CD4-positive, alpha-beta T cell treated with Interleukin-2 at 100 ng/mL for 4 hours (primary cell): ENCODE measurements around the gene ZNF148.

Experiments
- DNase-seq: peaks from one replicate; pipeline ENCODE4 v3.0.0-alpha.2; 2020; ENCODE audit warnings: low spot score

The ZNF148 gene

DNA sequence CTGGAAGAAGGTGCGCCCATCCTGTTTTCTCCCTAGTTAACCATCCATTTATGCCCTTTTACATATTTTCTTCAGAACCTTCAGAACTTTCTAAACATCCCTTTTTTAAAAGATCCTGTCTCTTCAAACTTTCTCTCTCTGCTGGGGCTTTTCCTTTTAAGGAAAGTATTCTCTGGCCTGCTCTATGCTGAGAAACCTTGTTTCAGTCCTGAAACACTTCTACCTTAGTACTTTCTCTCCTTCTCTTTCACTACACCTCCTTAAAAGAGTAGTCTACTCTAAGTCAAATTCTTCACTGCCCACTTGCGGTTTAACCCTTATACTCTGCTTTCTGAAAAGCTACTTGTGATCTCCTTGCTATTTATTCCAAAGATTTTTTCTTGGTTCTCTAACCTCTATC lies 97.0 kb downstream of the ZNF148 start:
- no peak for DNase-seq

DNA sequence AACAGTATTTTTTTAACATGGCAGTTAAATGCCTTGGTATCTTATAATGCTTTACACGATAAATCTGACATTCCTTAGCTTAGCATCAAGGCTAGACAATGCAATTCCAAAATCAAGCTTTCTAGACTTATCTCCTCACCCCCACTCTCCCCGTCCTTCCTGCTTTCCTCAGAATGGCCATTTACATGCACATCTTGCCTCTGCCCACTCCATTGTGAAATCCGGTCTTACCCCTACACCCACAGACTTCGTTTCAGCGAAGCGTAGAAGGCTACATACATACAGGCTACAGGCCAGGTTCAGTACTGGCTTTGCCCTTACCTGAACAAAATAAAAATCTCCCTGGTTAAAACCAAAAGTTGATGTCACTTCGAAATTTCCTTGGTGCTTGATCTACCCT lies 104.0 kb downstream of the ZNF148 start:
- DNase-seq, result no peak

DNA sequence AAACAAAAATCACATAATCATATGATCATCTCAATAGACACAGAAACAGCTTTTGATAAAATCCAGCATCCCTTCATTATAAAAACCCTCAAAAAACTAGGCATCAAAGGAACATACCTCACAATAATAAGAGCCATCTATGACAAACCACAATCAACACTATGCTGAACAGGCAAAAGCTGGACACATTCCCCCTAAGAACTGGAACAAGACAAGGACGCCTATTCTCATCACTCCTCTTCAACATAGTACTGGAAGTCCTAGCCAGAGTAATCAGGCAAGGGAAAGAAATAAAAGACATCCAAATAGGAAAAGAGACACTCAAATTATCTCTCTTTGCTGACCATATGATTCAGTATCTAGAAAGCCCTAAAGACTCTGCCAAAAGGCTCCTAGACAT lies 107.7 kb downstream of the ZNF148 start:
- DNase-seq, result no peak

DNA sequence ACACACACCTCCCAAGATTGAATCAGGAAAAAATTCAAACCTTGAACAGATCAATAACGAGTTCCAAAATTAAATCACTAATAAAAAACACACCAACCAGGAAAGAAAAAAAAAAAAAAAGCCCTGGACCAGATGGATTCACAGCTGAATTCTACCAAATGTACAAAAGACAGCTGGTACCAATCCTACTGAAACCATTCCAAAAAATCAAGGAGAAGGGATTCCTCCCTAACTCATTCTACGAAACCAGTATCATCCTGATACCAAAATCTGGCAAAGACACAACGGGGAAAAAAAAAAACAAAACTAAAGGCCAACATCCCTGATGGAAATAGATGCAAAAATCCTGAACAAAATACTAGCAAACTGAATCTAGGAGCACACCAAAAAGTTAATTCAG lies 108.2 kb downstream of the ZNF148 start:
- DNase-seq, result no peak

DNA sequence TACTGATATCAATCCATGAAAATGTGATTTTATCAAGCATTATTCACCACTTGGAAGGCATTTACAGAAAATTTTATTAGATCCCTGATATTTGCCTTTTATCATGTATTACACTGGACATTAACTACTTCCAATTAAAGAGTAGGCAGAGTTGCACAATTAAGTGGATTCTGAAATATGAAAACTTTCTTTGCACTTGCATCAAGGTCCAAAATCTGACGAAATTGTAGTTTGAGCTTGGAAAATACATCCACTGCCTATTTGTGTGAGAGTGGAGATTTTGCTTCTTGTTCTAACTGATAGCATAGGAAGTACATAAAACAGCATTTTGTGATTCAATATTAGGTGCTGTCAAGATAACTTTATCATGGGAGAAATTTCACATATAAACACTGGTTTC lies 113.0 kb downstream of the ZNF148 start:
- no peak for DNase-seq

DNA sequence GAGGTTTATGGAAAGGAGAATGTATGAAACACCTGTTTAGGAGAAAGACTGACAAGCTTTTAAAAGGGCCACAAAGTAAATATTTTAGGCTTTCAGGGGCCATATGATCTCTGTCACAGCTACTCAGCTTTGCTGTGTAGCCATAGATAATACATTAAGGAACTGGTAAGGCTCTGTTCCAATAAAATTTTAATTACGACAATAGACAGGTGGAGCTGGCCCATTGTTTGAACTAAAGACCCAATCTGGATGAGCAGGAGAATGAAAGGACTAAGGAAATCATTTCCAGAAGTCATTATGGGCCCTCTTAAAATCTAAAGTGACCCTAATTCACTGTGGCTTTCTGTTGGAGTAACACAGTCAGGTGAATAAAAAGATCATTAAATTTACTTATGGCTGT lies 114.1 kb downstream of the ZNF148 start:
- DNase-seq, result no peak

DNA sequence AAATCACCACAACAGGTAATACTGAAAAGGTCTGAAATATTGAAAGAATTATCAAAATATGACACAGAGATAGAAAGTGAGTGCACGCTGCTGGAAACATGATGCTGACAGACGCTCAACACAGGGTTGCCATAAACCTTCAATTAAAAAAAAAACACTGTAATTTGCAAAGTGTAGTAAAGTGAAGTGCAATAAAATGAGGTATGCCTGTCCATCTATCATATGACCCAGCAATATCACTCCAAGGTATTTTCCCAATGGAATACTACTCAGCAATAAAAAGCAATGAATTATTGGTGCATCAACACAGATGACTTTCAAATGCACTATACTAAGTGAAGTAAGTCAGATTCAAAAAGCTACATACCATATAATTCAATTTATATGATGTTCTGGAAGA lies 115.0 kb downstream of the ZNF148 start:
- no peak for DNase-seq

DNA sequence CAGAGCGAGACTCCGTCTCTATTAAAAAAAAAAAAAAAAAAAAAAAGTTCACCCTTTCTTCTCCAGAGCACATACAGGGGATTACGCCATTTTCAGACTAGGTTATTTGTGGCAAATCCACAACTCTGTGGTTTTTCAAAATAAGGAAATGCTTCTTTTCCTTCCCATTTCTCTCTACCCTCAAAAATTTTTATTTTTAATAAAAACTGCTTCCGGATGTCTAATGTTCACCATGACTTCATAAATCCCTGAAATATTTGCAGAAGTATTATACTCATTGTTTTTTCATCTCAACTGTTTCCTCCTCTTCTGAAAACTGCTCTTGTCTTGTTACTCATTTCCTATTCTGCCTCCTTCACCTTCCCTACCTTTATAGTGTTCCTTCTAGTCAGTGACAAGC lies 117.6 kb downstream of the ZNF148 start:
- DNase-seq, result no peak

DNA sequence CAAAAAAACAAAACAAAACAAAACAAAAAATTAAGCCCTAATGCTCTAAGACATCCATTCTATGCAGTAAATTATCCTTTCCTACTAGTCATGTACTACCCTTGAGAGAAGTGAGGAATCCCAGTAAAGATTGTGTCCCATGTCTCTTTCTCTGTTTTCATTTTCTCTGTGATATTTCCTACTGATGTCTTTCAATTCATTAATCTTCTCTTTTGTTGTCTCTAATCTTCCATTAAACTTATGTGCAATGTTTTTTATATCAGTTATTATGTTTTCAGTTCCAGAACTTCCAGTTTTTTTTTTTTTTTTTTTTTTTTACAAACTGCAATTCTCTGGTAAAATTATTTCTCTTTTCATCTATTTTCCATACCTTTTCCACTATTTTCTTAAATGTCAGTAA lies 118.5 kb downstream of the ZNF148 start:
- DNase-seq, result no peak

DNA sequence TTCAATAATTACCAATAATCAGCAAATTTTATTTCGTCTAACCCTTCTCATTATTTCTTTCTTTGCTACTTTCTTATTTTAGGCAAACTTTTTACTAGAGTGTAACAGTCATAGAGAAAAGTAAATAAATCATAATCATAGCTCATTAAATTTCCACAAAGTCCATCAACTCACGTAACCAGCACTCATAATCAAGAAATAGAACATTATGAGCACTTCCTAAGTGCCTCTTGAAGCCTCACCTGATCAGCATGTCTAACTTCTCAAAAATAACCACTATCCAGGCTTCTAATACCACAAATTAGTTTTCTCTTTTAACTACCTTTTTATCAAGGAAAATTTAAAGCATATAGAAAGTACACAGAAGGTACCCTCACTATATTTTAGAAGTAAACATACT lies 124.2 kb downstream of the ZNF148 start:
- no peak for DNase-seq

DNA sequence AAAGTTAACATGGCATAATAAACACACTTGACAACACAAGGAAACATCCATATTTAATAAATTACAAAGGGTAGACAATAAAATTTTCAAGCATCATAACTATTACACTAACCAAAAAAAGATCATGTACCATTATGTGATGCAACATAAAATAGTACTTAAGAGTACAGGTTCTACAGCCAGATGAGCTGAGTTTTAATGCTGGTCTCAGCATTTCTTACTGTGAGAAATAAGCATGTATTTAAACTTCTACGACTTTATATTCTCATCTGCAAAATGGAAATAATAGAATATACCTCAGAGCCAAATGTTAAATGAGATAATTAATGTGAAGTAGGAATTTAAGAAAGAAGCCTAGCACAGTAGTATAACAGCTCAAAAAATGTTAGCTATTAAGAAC lies 128.9 kb downstream of the ZNF148 start:
- no peak for DNase-seq

DNA sequence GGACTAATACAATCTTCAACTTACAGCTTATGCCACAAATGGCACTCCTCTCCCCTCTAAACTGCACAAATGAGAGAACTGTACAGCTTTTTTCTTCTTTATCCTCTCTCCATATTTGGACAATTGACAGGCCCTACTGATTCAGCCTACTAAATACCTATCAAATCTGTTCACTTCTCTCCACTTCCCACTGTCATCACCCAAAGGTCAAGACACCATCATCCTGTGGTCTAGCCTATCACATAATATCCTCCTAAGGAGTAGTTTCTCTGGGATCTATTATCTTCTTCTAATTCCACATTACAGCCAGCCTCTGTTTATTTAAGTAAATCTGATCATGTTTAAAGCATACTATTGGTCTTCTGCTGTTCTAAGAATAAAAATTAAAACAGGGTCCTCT lies 129.6 kb downstream of the ZNF148 start:
- DNase-seq, result no peak

DNA sequence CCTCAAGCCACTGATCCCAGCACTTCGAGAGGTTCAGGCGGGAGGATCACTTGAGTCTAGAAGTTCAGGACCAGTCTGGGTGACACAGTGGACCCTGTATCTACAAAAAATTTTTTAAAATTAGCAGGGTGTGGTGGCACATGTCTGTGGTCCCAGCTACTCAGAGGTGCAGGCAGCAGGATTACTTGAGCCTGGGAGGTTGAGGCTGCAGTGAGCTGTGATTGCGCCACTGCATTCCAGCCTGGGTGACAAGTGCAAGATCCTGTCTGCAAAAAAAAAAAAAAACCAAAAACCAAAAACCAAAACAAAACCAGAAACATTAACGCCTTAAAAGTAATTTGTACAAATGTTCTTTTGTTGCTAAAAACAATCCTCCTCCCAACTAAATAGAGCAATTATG lies 134.6 kb downstream of the ZNF148 start:
- DNase-seq, result no peak

DNA sequence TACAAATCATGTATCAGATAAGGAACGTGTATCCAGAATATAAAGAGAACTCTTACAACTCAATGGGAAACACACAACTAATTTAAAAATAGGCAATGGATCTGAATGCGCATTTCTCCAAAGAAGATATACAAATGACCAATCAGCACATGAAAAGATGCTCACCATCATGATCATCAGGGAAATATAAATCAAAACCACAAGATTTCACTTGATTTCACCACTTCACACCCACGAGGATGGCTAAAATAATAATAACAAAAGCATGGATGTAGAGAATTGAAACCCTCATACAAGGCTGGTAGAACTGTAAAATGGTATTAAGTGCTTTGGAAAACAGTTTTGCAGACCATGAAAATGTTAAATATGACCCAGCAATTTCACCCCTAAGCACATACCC lies 135.9 kb downstream of the ZNF148 start:
- no peak for DNase-seq

DNA sequence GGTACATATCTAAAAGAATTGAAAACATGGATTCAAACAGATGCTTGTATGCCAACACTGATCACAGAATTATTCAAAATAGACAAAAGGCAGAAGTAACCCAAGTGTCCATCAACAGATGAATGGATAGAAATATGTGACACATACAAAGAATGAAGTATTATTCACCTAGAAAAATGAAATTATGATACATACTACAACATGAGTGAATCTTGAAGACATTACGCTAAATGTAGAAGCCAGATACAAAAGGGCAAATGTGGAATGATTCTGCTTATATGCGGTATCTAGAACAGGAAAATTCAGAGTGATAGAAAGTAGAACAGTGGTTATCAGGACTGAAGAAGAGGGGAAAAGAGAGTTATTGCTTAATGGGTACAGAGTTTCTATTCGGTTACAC lies 136.4 kb downstream of the ZNF148 start:
- no peak for DNase-seq

DNA sequence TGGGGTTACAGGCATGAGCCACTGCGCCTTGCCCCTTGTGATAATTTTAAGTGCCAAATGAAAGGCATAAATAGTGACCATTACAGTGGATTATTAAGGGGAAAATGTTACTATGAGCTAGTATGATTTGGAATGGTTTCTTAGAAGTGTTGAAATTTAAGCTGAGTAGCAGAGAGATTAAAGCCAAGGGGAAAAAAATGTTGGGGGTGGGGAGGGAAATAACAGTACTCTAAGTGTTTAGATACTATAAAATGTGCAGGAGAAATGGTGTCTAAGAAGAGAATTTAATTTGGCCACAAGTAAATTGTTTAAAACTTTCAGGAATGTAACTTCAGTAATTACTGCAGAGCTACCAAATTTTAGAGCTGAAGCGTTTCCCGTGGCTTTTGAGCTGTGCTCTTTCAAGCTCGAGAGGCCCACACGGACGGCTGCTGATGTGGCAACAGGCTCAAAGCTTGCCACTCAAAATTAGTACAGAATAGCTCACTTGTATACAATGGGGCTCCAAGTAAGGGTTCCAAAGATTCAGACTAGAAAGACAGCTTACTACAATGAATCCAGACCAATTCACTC lies 138.7 kb downstream of the ZNF148 start:
- no peak for DNase-seq

DNA sequence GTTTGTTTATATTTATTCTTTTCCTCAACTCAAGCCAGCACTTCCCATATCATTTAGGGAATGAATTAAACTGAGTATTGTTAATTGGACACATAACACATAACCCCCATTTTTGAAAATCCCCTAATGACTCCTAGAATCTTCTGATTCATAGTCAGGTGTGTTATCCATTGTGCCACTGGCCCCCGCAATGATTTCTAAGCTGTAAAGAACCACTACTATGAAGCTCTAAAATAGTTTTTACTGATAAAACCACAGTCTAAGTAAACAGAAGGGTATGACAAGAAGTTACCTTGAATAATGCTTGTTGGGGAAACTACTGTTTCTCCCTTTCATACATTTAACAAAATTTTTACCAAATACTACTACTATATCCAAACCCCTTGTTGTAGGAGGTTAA lies 140.3 kb downstream of the ZNF148 start:
- DNase-seq, result no peak

DNA sequence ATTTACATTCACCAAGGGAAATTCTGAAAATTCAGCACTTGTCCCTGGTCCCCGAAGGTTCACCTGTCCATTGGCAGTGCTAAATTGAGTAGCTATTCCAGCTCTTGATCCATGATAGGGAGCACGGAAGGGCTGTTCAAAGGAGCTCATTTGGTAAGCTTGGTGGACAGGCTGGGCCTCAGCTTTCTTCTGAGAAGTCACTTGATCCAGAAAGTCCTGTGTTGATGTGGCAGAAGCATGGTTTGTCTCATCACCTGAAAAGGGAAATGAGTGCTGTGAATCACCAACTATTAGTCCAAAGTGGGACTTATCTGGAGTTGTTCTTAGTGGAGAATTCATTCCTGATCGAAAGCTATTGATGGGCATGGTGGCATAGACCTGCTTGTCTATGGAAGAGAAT lies 142.7 kb downstream of the ZNF148 start:
- no peak for DNase-seq

DNA sequence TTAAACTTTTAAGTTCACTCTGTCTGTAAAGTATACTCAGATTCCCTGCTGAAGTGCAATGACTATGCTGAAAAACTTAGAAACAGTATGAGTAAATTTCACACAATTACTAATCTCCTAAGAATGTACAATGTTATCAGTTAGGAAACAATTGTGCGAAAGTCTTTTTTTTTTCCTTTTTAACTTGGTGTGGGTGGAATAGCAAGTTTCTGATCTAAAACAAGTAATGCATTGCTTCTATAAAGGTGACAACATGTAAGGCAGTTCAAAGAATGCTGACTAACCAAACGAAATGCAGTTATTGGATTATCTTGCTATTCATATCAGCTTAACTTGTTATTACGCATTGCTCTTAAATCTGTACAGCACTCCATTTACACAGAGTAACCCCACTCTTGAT lies 143.2 kb downstream of the ZNF148 start:
- DNase-seq, result no peak

DNA sequence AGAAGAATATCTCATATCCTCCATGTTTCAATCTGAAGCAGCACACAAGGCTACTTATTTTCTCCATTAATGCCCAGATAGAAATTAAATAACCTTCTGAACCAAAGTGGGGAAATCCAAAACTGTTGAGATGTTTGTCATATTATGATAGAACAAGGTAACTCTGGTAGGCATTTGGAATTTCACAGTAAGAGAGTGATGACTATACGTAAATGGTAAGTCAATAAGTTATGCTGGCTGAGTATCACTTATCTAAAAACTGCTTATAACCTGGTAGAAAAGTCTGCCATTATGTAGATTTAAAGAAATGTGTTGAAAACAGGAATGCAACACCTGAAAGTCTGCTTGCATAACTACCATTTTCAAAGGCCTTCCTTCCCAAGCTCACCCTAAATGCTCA lies 145.4 kb downstream of the ZNF148 start:
- DNase-seq, result no peak

DNA sequence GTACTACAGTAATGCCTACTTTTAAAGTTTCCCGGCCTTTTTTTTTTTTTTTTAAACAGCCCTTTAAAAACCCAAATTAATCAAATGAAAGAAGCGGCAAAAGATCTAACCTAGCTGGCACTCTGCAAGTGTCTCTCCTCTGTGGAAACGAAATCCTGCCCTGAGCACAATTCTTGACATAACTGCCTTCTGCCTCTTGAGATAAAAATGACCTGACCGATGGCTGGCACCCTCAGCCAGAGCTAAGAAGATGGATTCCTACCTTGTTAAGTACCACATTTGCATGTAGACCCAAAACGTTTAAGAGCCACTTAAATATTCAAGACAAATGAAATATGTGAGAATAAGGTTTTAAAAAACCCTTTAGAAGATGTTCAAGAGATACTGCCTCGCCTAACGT lies 146.0 kb downstream of the ZNF148 start:
- DNase-seq, result no peak

DNA sequence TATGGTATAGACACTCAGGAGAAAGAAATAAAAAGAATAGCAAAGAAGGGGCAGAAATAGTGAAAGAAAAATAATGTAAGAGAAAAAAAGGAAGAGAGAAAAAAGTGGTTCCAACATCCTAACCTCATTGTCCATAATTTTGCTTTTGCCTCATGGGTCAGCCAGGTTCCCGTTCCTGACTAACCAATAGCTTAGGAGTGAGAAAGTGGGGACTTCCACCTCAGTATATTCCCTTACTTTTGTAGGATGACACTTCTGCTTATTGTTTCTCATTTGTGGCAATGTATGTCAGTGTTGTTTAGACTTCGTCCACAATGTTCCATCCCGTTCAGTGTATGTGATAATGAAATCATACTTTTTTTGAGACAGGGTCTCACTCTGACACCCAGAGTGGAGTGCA lies 153.3 kb downstream of the ZNF148 start:
- DNase-seq, result no peak

DNA sequence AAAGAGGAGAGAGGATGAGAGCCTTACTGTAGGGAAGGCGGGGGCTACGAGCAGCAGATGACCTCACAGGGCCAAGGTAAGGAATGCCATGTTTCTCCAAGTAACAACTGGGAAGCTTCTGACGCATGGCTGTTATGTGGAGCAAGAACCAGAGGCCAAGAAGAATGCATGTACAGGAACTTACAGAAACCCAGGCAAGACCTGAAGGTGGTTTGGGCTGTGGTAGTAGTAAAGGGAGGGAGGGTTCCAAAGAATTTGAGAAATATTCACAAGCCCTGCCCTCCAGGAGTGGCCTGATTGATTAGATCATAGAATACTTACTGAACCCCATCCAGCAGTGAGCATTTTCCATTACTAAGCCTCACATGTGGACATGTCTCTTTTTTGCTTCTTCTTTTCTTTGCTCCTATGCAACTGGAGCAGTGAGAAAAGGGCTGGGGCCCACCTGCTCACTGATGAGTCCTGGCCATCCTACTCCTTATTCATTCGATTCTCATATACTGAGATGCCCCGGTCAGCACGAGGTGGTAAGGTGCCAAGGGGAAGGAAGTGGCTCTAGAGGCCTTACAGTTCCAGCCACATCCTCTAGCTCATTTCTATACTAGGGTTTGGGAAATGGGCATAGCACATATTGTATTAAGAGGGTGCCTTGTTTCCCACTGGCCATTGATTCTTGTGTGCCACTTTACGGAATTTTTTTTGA lies 154.2 kb downstream of the ZNF148 start:
- DNase-seq, result no peak

DNA sequence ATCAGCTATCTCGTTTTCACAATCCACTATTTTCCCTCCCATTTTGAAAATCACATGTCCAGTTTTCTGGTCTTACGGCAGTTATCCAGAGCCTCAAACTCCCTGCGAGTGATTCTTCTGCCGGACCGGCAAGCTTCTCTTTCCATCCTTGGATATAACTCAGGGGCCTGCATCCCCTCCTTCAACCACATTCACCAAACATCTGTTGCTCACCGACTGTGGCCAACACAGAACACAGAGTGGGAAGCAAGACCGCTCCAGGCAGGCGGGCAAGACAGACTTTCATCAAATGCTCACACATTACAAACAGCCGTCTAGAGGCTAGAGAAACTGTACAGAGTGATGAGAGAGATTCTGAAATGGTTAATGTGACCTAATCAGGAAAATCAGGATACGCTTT lies 154.9 kb downstream of the ZNF148 start:
- no peak for DNase-seq
